GM23338 (cell line): ENCODE measurements around the gene RMND5B. TPM values are rescaled to one million over a fixed set of nuclear protein-coding genes. Genes with fewer than 3 reads are reported as not detected.

ENCODE experiments used
- ATAC-seq: fragments of 200-7000 bp; cut with Tn5 transposase; 3 replicates; pipeline ENCODE4 v1.9.1; 2020
- DNase-seq: peaks from one replicate; pipeline ENCODE4 v3.0.0-alpha.2; 2015; ENCODE audit warnings: low spot score
- H2AFZ ChIP-seq: fragments of 200-600 bp; sonication (generic); 2 replicates; pipeline ENCODE4 v1.8.0; 2016; ENCODE audit warnings: antibody characterized with exemption, mild to moderate bottlenecking, moderate library complexity
- H3F3A ChIP-seq: fragments of 200-600 bp; sonication (generic); replicated peaks from 2 replicates; pipeline ENCODE4 v1.8.0; 2017; ENCODE audit warnings: antibody characterized with exemption, mixed run types, low read depth
- H3K27ac ChIP-seq: fragments of 200-600 bp; sonication (generic); 2 replicates; pipeline ENCODE4 v1.6.1; 2016; ENCODE audit warnings: low read depth
- H3K27me3 ChIP-seq: fragments of 200-600 bp; sonication (generic); 2 replicates; pipeline ENCODE4 v1.8.0; 2016; ENCODE audit warnings: mild to moderate bottlenecking, mixed run types, moderate library complexity; ENCODE audit not compliant: insufficient read depth
- H3K36me3 ChIP-seq: fragments of 200-600 bp; sonication (generic); 2 replicates; pipeline ENCODE4 v1.8.0; 2016; ENCODE audit warnings: mild to moderate bottlenecking; ENCODE audit not compliant: insufficient read depth
- H3K4me1 ChIP-seq: fragments of 200-600 bp; sonication (generic); 2 replicates; pipeline ENCODE4 v1.8.0; 2016; ENCODE audit warnings: mild to moderate bottlenecking, moderate library complexity; ENCODE audit not compliant: insufficient read depth
- H3K4me2 ChIP-seq: fragments of 200-600 bp; sonication (generic); 2 replicates; pipeline ENCODE4 v1.7.1; 2017; ENCODE audit warnings: mixed run types
- H3K4me3 ChIP-seq: fragments of 200-600 bp; sonication (generic); 2 replicates; pipeline ENCODE4 v1.6.1; 2016; ENCODE audit warnings: mixed run types
- H3K79me2 ChIP-seq: fragments of 200-600 bp; sonication (generic); replicated peaks from 2 replicates; pipeline ENCODE4 v1.8.0; 2017; ENCODE audit warnings: mild to moderate bottlenecking; ENCODE audit not compliant: insufficient read depth
- H3K9me2 ChIP-seq: fragments of 200-600 bp; sonication (generic); 2 replicates; pipeline ENCODE4 v1.8.0; 2017; ENCODE audit not compliant: insufficient read depth
- H4K20me1 ChIP-seq: fragments of 200-600 bp; sonication (generic); replicated peaks from 2 replicates; pipeline ENCODE4 v1.8.0; 2017; ENCODE audit warnings: mild to moderate bottlenecking; ENCODE audit not compliant: insufficient read depth
- H3K27ac Mint-ChIP-seq: 2 replicates; pipeline ENCODE4 v1.8.0; 2020; ENCODE audit warnings: inconsistent platforms, mild to moderate bottlenecking, moderate library complexity, mixed read lengths
- H3K27me3 Mint-ChIP-seq: 3 replicates; pipeline ENCODE4 v1.8.0; 2022; ENCODE audit warnings: low read depth, mild to moderate bottlenecking, moderate library complexity, mixed read lengths, inconsistent platforms; ENCODE audit not compliant: insufficient read depth, poor library complexity
- H3K36me3 Mint-ChIP-seq: 3 replicates; pipeline ENCODE4 v1.8.0; 2021; ENCODE audit warnings: low read depth, mild to moderate bottlenecking, inconsistent platforms, moderate library complexity, mixed read lengths
- H3K4me1 Mint-ChIP-seq: 3 replicates; pipeline ENCODE4 v1.8.0; 2020; ENCODE audit warnings: mild to moderate bottlenecking, inconsistent platforms, mixed read lengths
- H3K4me3 Mint-ChIP-seq: 3 replicates; pipeline ENCODE4 v1.8.0; 2021; ENCODE audit warnings: moderate library complexity, mild to moderate bottlenecking, inconsistent platforms, mixed read lengths
- H3K9me3 Mint-ChIP-seq: 3 replicates; pipeline ENCODE4 v1.8.0; 2020; ENCODE audit warnings: moderate library complexity, mild to moderate bottlenecking, inconsistent platforms, mixed read lengths
- CTCF ChIP-seq, 2 experiments: fragments of 200-600 bp in 1 of 2; sonication (generic) in 1 of 2; conservative IDR thresholded peaks; 2 replicates each; pipeline versions ENCODE4 v1.5.1 to v1.6.1; 2016 to 2017; ENCODE audit warnings: antibody characterized with exemption in 2 of 2, low read depth in 2 of 2, mild to moderate bottlenecking in 2 of 2, moderate library complexity in 1 of 2
- ETS1 ChIP-seq: IDR thresholded peaks from 2 replicates; pipeline ENCODE4 v1.6.1; 2016; ENCODE audit warnings: antibody characterized with exemption
- EZH2phosphoT487 ChIP-seq: fragments of 200-600 bp; sonication (generic); IDR thresholded peaks from one replicate; pipeline ENCODE4 v1.8.1; 2018; ENCODE audit warnings: antibody characterized with exemption; ENCODE audit not compliant: unreplicated experiment
- NANOG ChIP-seq: IDR thresholded peaks from 2 replicates; pipeline ENCODE4 v1.6.1; 2016; ENCODE audit warnings: antibody characterized with exemption, borderline replicate concordance
- POLR2AphosphoS5 ChIP-seq: IDR thresholded peaks from 2 replicates; pipeline ENCODE4 v1.6.1; 2016; ENCODE audit warnings: antibody characterized with exemption, low read depth
- REST ChIP-seq: IDR thresholded peaks from one replicate; pipeline ENCODE4 v1.6.1; 2018; ENCODE audit warnings: antibody characterized with exemption; ENCODE audit not compliant: unreplicated experiment
- ZNF462 ChIP-seq: fragments of 250-450 bp; sonication (Bioruptor Pico); IDR thresholded peaks from 2 replicates; pipeline ENCODE4 v1.5.0; 2020; ENCODE audit warnings: mild to moderate bottlenecking, moderate library complexity
- polyA plus RNA-seq: library from polyadenylated mRNA; unstranded; fragments of >200 nt; fragmentation: Nextera tagmentation; extraction: Ambion mirVana; gene quantifications from 2 replicates; pipeline ENCODE4 v1.2.1, GENCODE V29; 2016
- total RNA-seq: library from RNA; depleted of rRNA; stranded (reverse); fragments of >200 nt; shearing (Covaris generic); gene quantifications from 2 replicates; pipeline ENCODE4 v1.2.3, GENCODE V29; 2014

RMND5B gene
- total and polyA plus RNA-seq, 2 experiments from 2014 or later: 47.5 to 101 TPM

- H3K9me2 ChIP-seq: no peaks in the 10 kb centered on the region
- Mint-ChIP-seq H3K4me1 (peaks cover 6% of the 10 kb centered on the region), H3K9me3 (no peaks in the 10 kb centered on the region), H3K27ac (peak overlapping the region; percentile 75; the same call in 1 of the 2 replicates), H3K27me3 (peaks cover 7% of the 10 kb centered on the region), H3K36me3 (no peaks in the 10 kb centered on the region), H3K4me3 (peak overlapping the region; percentile 65)
- H3K79me2 ChIP-seq: no peaks in the 10 kb centered on the region
- H3F3A ChIP-seq: peaks cover 7% of the 10 kb centered on the region; the same call in 1 of the 2 replicates
- peak overlapping the region; percentile 83 for H3K4me2 ChIP-seq
- TF ChIP-seq ETS1 (no peak), EZH2phosphoT487 (no peak), REST (no peak), CTCF (conservative IDR thresholded peaks at IDR 0.05; ENCODE audit: low read depth in 2 of 2) (peak; percentile 92 to 99), POLR2AphosphoS5 (0 out of 2 replicates have a peak, but pooled peaks have one; percentile 32), NANOG (no peak)
- H2AFZ ChIP-seq: peak overlapping the region; percentile 91; the same call in 1 of the 2 replicates
- H3K27ac ChIP-seq: peak overlapping the region; percentile 50; the same call in 1 of the 2 replicates
- no peaks in the 10 kb centered on the region for H3K36me3 ChIP-seq
- DNase-seq: peak; percentile 92
- no peaks in the 10 kb centered on the region for H4K20me1 ChIP-seq
- H3K4me1 ChIP-seq: peaks cover 8% of the 10 kb centered on the region
- no peaks in the 10 kb centered on the region for H3K27me3 ChIP-seq
- ATAC-seq: peak; percentile 91
- H3K4me3 ChIP-seq: peak overlapping the region; percentile 50
These were observed 33.2 kb downstream of the RMND5B start for GRCh38 chr5:178163772-178164735.

- Histone ChIP-seq H3F3A (peaks cover 7% of the 10 kb centered on the region; the same call in 1 of the 2 replicates), H3K27me3 (no peaks in the 10 kb centered on the region), H4K20me1 (no peaks in the 10 kb centered on the region), H3K36me3 (no peaks in the 10 kb centered on the region), H3K4me1 (peaks cover 20% of the 10 kb centered on the region), H3K4me3 (no peak overlapping the region), H3K79me2 (no peaks in the 10 kb centered on the region), H3K9me2 (no peaks in the 10 kb centered on the region), H2AFZ (no peak overlapping the region), H3K4me2 (no peak overlapping the region), H3K27ac (no peak overlapping the region)
- Mint-ChIP-seq H3K36me3 (no peaks in the 10 kb centered on the region), H3K4me1 (peaks cover 18% of the 10 kb centered on the region), H3K27me3 (peaks cover 7% of the 10 kb centered on the region), H3K27ac (no peak overlapping the region), H3K9me3 (no peaks in the 10 kb centered on the region), H3K4me3 (no peak overlapping the region)
- no peak for ATAC-seq
- DNase-seq: no peak
- TF ChIP-seq ZNF462: no peak
These were observed 34.8 kb downstream of the RMND5B start for GRCh38 chr5:178165581-178165980.
